GM19239 (cell line): ENCODE results near the gene CMTM2.
"Not testable (repeated sequence)": the region's sequence is repeated elsewhere in the genome, so short reads cannot be mapped to it uniquely, and the experiment has no call there.

Experiments used
- DNase-seq: peaks from one replicate; pipeline ENCODE4 v3.0.0; 2011; ENCODE audit warnings: low spot score; ENCODE audit not compliant: insufficient read length
- FAIRE-seq: peaks from 2 replicates; lab custom pipeline; 2011; peaks lifted over from hg19 to GRCh38; lab: Jason Lieb, UNC

Gene CMTM2

GRCh38 chr16:66552286-66553177, 26.7 kb upstream of the CMTM2 start, which contains the start of gene CKLF:
CKLF (plus strand) TSS chr16:66552576; CDS start chr16:66552716, 140 bp downstream.
- DNase-seq (peak; percentile 91), FAIRE-seq (no peak)

GRCh38 chr16:66553223-66553622, 26.0 kb upstream of the CMTM2 start:
- no peak for FAIRE-seq
- no peak for DNase-seq

DNA sequence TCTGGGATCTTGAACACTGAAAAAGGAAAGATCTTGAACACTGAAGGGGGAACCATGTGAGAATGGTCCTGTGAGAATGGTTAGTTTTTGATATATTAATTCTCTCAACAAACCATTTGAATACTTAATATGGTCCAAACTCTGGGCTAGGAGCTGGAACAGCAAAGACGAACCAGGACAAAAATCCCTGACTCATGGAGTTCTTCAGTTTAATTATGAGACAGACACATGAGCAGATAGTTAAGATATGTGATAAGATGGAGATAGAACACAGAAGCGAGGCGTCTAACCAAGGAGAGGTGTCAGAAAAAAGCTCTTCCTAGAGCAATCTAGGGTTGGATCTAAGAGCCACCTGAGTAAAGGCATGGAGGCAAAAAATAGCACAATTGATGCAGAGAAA, 25.2 kb upstream of the CMTM2 start:
- no peak for FAIRE-seq

GRCh38 chr16:66554495-66554894, 24.8 kb upstream of the CMTM2 start:
- no peak for DNase-seq
- no peak for FAIRE-seq

More for the DNA sequence above, 25.2 kb upstream of the CMTM2 start:
- DNase-seq, result no peak

GRCh38 chr16:66560107-66560506, 19.2 kb upstream of the CMTM2 start:
- FAIRE-seq, result no peak

DNA sequence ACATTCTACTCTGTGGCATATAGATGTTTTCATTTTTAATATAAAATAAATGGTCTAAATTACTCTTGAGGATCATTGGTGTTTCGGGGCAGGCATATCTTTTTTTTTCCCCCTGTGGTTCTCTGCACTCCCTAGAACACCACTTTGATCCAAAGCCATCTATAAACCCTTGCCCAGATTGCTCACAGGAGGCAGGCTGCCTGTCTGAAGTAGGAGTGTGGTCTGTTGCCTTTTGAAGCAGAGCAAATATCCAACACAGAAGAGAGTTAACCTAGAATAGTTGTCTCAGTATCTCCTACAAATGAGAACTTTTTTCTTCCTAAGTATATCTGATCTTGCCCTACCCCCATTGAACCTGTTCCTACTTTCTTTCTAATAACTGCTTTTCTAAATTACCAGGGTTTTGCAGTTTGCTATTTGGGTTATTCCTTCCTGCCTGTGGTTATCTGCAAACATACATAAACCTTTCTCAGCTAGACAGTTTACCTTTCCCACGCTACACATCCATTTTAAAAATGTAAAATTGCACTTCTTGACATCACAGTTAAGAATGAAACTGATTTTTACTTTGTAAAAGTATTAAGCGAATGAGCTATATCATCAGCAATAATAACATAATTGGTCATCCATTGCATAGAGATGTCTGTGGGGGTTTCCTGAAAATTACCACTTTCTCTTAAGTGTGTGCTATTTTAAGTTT, 17.7 kb upstream of the CMTM2 start:
- no peak for DNase-seq
- FAIRE-seq, result no peak

More at GRCh38 chr16:66560107-66560506, 19.2 kb upstream of the CMTM2 start:
- DNase-seq, result no peak

GRCh38 chr16:66562409-66562808, 16.9 kb upstream of the CMTM2 start:
- no peak for FAIRE-seq
- DNase-seq, result no peak

- DNase-seq, result no peak
- FAIRE-seq, result no peak
Measured at GRCh38 chr16:66562986-66563385, 16.3 kb upstream of the CMTM2 start.

GRCh38 chr16:66563574-66564334, 15.5 kb upstream of the CMTM2 start:
- no peak for FAIRE-seq
- DNase-seq, result no peak

DNA sequence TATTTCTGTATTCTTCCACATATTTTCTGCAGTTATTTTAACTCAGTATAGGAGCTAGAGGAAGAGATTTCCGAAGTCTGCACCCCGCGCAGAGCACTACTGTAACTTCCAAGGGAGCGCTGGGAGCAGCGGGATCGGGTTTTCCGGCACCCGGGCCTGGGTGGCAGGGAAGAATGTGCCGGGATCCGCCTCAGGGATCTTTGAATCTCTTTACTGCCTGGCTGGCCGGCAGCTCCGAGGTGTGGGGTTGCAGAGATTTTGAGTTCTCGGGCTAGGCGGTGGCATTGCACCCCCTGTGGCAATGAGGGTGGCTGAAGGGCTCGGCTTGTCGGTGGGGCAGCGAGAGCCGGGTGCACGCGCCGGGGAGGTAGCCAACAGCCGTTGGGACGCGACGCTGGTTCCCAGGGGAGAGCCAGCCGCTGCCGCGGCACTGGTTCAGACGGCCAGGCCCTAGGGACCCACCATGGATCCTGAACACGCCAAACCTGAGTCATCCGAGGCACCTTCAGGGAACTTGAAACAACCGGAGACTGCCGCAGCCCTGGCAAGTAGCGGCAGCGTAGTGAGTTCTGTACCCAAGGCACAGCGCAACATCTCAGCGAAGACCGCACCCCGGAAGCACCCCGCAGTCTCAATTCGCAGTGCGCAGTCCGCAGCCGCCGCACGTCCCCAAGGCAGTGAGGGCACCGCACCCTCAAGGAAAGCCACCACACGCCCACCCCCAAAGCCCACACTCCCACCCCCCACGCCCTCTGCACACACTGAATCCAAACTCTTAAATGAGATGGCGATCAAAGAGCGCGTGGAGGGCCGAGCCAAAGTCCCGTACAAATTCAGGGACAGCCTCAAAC, 13.0 kb upstream of the CMTM2 start, which contains the start of gene CMTM1:
Gene CMTM1 (plus strand): TSS at position 389 of the 851 bp plus-strand sequence. CDS start 75 bp downstream, at position 464.
- DNase-seq (no peak), FAIRE-seq (no peak)

DNA sequence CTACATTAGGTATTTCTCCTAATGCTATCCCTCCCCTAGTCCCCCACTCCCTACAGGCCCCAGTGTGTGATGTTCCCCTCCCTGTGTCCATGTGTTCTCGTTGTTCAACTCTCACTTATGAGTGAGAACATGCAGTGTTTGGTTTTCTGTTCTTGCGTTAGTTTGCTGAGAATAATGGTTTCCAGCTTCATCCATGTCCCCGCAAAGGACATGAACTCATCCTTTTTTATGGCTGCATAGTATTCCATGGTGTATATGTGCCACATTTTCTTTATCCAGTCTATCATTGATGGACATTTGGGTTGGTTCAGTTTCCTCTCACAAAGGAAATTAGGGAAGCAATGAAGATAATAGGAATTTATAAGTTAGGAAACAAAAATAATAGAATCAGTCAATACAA, 12.0 kb upstream of the CMTM2 start:
- not testable (repeated sequence) for DNase-seq, FAIRE-seq

GRCh38 chr16:66568355-66568754, 10.9 kb upstream of the CMTM2 start:
- no peak for FAIRE-seq

GRCh38 chr16:66569131-66569530, 10.1 kb upstream of the CMTM2 start:
- DNase-seq (no peak), FAIRE-seq (no peak)

More at GRCh38 chr16:66568355-66568754, 10.9 kb upstream of the CMTM2 start:
- DNase-seq, result no peak

- no peak for DNase-seq
- no peak for FAIRE-seq
Measured at GRCh38 chr16:66569827-66570405, 9.3 kb upstream of the CMTM2 start.

DNA sequence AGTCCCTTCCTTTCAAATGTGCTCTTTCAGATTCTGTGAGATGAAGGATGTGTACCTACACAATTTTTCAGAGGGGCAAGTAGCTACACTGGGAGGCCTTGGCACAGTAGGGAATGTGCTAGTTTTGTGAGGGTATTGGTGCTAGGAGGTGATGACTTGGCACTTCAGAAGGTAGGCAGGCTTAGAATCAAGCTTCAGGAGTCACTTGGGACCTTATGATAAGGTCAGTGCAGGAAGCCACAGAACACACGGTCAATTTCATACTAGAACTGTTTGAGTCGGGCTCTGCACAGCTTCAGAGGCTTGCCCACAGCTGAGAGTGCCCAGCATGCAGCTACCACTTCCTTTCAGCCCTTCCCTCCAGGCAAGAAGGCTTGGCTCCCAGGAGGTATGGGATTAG, 6.9 kb upstream of the CMTM2 start:
- FAIRE-seq, result no peak
- no peak for DNase-seq

DNA sequence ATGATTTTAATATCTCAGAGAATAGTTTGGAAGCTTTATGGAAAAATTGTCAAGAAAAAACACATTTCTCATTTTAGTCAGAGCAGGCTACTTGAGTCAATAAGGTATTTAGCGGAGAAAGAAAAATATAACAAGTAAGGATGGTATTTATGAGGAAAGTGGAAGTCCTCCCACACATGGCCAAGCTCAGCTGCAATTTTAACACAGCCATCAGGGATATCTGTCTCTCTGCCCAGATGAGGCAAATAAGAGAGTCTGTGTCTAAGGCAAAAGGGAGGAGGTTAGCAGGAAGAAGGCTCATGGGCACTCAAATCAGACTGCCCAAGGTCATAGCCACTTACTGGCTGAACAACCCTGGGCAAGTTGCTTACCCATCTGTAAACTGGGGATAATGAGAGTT, 5.2 kb upstream of the CMTM2 start:
- FAIRE-seq, result no peak
- DNase-seq, result no peak

DNA sequence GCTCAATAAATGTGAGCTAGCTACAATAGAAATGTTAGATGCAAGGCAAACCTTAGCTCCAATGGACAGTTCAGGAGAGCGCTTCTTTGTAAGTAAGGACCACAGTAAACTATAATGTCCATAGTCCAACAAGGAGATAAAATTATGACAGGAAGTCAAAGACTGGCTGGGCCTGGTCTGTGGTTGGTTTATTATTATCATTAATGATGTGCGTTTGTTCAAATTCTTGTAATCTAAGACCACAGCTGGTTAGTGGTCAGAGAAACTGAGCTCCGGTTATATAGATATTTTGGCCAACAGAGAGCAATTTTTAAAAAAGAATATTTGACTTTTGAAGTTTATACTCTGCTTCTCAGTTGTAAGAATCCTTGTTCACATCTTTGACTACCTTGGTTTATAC, 4.7 kb upstream of the CMTM2 start:
- FAIRE-seq (no peak), DNase-seq (no peak)

- DNase-seq (no peak), FAIRE-seq (no peak)
Measured at GRCh38 chr16:66575060-66575459, 4.2 kb upstream of the CMTM2 start.

GRCh38 chr16:66576296-66576695, 3.0 kb upstream of the CMTM2 start:
- DNase-seq, result no peak
- no peak for FAIRE-seq
